Thyroid gland (tissue), 4 donors: ENCODE data around the gene ZNF630. TPM values are rescaled to one million over a fixed set of nuclear protein-coding genes. Genes with fewer than 3 reads are reported as not detected.

Source experiments
- DNase-seq, 2 donors: peaks; one replicate each; pipeline ENCODE4 v3.0.0-alpha.2; 2019
- H3K27ac ChIP-seq, 3 donors: fragments of 200-600 bp; sonication (generic); 1 replicate in 2 of 3; 2 replicates in 1 of 3; pipeline ENCODE4 v1.5.1; 2016 to 2019; ENCODE audit warnings: mild to moderate bottlenecking in 1 of 3, moderate library complexity in 1 of 3
- H3K27me3 ChIP-seq: fragments of 200-600 bp; sonication (generic); one replicate; pipeline ENCODE4 v1.5.1; 2019
- H3K36me3 ChIP-seq, 2 donors: fragments of 200-600 bp; sonication (generic); one replicate each; pipeline ENCODE4 v1.5.1; 2016 to 2019
- H3K4me1 ChIP-seq, 2 donors: fragments of 200-600 bp; sonication (generic); one replicate each; pipeline ENCODE4 v1.5.1; 2017 to 2019
- H3K4me3 ChIP-seq, 3 donors: fragments of 200-600 bp; sonication (generic); replicated peaks in 1 of 3; 1 replicate in 2 of 3; 2 replicates in 1 of 3; pipeline ENCODE4 v1.5.1; 2016; ENCODE audit warnings: mild to moderate bottlenecking in 1 of 3
- H3K9me3 ChIP-seq: fragments of 200-600 bp; sonication (generic); one replicate; pipeline ENCODE4 v1.5.1; 2017
- CTCF ChIP-seq, 6 experiments: fragments of 200-600 bp in 3 of 6; fragments of 450-650 bp in 3 of 6; sonication (generic) in 3 of 6; IDR thresholded peaks; one replicate each; pipeline ENCODE4 v1.5.1; 2016 to 2019; ENCODE audit warnings: antibody characterized with exemption in 6 of 6, mild to moderate bottlenecking in 2 of 6, inconsistent platforms in 1 of 6, moderate library complexity in 1 of 6
- POLR2A ChIP-seq, 2 donors: fragments of 450-650 bp; IDR thresholded peaks; one replicate each; pipeline ENCODE4 v1.6.1; 2017; ENCODE audit warnings: antibody characterized with exemption in 2 of 2, mild to moderate bottlenecking in 2 of 2, moderate library complexity in 1 of 2
- WGBS, 2 donors: methylation state at CpG; one replicate each; pipeline ENCODE4 v1.1.5; 2017; 5-methylcytosine and 5-hydroxymethylcytosine counted together
- intact Hi-C: fragments of 100-400 bp; cut with DNase I; formaldehyde crosslinking; loops from one replicate; pipeline ENCODE4 v1.15.1; 2023
- total RNA-seq, 4 donors: library from RNA; depleted of rRNA; stranded (reverse); fragments of >200 nt; gene quantifications; one replicate each; pipeline ENCODE4 v1.2.3, GENCODE V29; 2016

The ZNF630 gene
- total RNA-seq, 4 donors from 2014 or later: 2.6 to 6.4 (median 6.0) TPM

- no peaks in the 10 kb centered on the region for H3K9me3 ChIP-seq
- H3K4me3 ChIP-seq: peak overlapping the region in 1 of 3 donors; percentile 42
- H3K27me3 ChIP-seq: no peaks in the 10 kb centered on the region
- no peak for DNase-seq
- intact Hi-C loops: no loop called here
- H3K4me1 ChIP-seq: no peaks in the 10 kb centered on the region
- H3K36me3 ChIP-seq: no peaks in the 10 kb centered on the region
- H3K27ac ChIP-seq: peak overlapping the region in 1 of 3 donors; percentile 77
- TF ChIP-seq POLR2A (IDR thresholded peaks at IDR 0.05): no peak
- no peak for TF ChIP-seq CTCF (IDR thresholded peaks at IDR 0.05)
- WGBS, 2 donors: 55 to 62% methylated on average over 9 of the region's 9 CpGs
Measured at GRCh38 chrX:48071986-48072605, 656 bp upstream of the ZNF630 start.

- 88 to 92% methylated on average over 3 of the region's 3 CpGs for whole genome bisulfite sequencing, 2 donors
- no peak for DNase-seq
- no peaks in the 10 kb centered on the region for H3K4me1 ChIP-seq
- H3K9me3 ChIP-seq: no peaks in the 10 kb centered on the region
- H3K27ac ChIP-seq: no peak overlapping the region
- intact Hi-C loops: no loop called here
- no peak overlapping the region for H3K4me3 ChIP-seq
- H3K36me3 ChIP-seq: no peaks in the 10 kb centered on the region
- TF ChIP-seq POLR2A (IDR thresholded peaks at IDR 0.05) (no peak), CTCF (IDR thresholded peaks at IDR 0.05) (no peak)
- no peaks in the 10 kb centered on the region for H3K27me3 ChIP-seq
Measured at GRCh38 chrX:48068096-48068887, 3.1 kb downstream of the ZNF630 start.

GRCh38 chrX:48064261-48064660, 7.2 kb downstream of the ZNF630 start:
- H3K9me3 ChIP-seq: no peaks in the 10 kb centered on the region
- intact Hi-C loops: no loop called here
- TF ChIP-seq CTCF (IDR thresholded peaks at IDR 0.05) (no peak), POLR2A (IDR thresholded peaks at IDR 0.05) (no peak)
- peaks cover 0 to 12% of the 10 kb centered on the region in 2 donors for H3K36me3 ChIP-seq
- no peak overlapping the region for H3K4me3 ChIP-seq
- WGBS, 2 donors: 71 to 75% methylated on average over 4 of the region's 4 CpGs
- H3K4me1 ChIP-seq: no peaks in the 10 kb centered on the region
- no peak overlapping the region for H3K27ac ChIP-seq
- DNase-seq: no peak
- H3K27me3 ChIP-seq: no peaks in the 10 kb centered on the region

GRCh38 chrX:48059296-48059639, 12.2 kb downstream of the ZNF630 start:
- TF ChIP-seq POLR2A (IDR thresholded peaks at IDR 0.05) (no peak), CTCF (IDR thresholded peaks at IDR 0.05) (no peak)
- Histone ChIP-seq H3K9me3 (no peaks in the 10 kb centered on the region), H3K27me3 (no peaks in the 10 kb centered on the region), H3K27ac (no peak overlapping the region), H3K4me1 (no peaks in the 10 kb centered on the region), H3K36me3 (peaks cover 0 to 13% of the 10 kb centered on the region in 2 donors), H3K4me3 (no peak overlapping the region)
- no peak for DNase-seq
- WGBS, 2 donors: 100% methylated on average over 1 of the region's 1 CpG
- intact Hi-C loops: no loop called here

- Histone ChIP-seq H3K4me1 (no peaks in the 10 kb centered on the region), H3K36me3 (peaks cover 0 to 13% of the 10 kb centered on the region in 2 donors), H3K27ac (no peak overlapping the region), H3K27me3 (no peaks in the 10 kb centered on the region), H3K4me3 (no peak overlapping the region), H3K9me3 (no peaks in the 10 kb centered on the region)
- WGBS, 2 donors: 91 to 94% methylated on average over 2 of the region's 2 CpGs
- intact Hi-C loops: no loop called here
- TF ChIP-seq CTCF (IDR thresholded peaks at IDR 0.05): no peak
- no peak for TF ChIP-seq POLR2A (IDR thresholded peaks at IDR 0.05)
- DNase-seq: no peak
Measured at GRCh38 chrX:48058621-48059295, 12.7 kb downstream of the ZNF630 start.
